PC-9 (cell line): Measurements from ENCODE around the gene PRPF8. TPM values are rescaled to one million over a fixed set of nuclear protein-coding genes. Genes with fewer than 3 reads are reported as not detected.

Experiments used
- BruUV-seq: library from RNA; stranded (reverse); fragments of 400-500 nt; replicated peaks from 2 replicates; lab custom pipeline; 2021; lab: Mats Ljungman, UMichigan
- CTCF ChIA-PET: fragments of 300-600 bp; sonication (Branson Sonifier 250); formaldehyde crosslinking; loops from one replicate; lab custom pipeline; 2022; ENCODE audit warnings: antibody characterized with exemption; lab: Charles Lee
- POLR2A ChIA-PET: fragments of 300-600 bp; sonication (Branson Sonifier 250); formaldehyde crosslinking; loops from one replicate; lab custom pipeline; 2022; ENCODE audit warnings: antibody characterized with exemption; ENCODE audit not compliant: unreplicated experiment; lab: Charles Lee
- DNase-seq, 2 experiments: peaks; one replicate each; pipeline versions ENCODE4 v3.0.0 to v3.0.0-alpha.2; 2015 to 2022; ENCODE audit warnings: mixed read lengths in 1 of 2
- H2AFZ ChIP-seq: fragments of 200-600 bp; sonication (generic); 2 replicates; pipeline ENCODE4 v1.8.1; 2017; ENCODE audit warnings: antibody characterized with exemption
- H3F3A ChIP-seq: fragments of 200-600 bp; sonication (generic); 2 replicates; pipeline ENCODE4 v1.8.1; 2017; ENCODE audit warnings: antibody characterized with exemption, mild to moderate bottlenecking, low read depth; ENCODE audit not compliant: insufficient read depth
- H3K27ac ChIP-seq: fragments of 200-600 bp; sonication (generic); 2 replicates; pipeline ENCODE4 v1.6.1; 2016; ENCODE audit warnings: mixed run types
- H3K27me3 ChIP-seq: fragments of 200-600 bp; sonication (generic); 2 replicates; pipeline ENCODE4 v1.6.1; 2016; ENCODE audit warnings: low read depth, mixed run types; ENCODE audit not compliant: insufficient read depth
- H3K36me3 ChIP-seq: fragments of 200-600 bp; sonication (generic); 2 replicates; pipeline ENCODE4 v1.6.1; 2016; ENCODE audit warnings: low read depth, mixed run types
- H3K4me1 ChIP-seq: fragments of 200-600 bp; sonication (generic); replicated peaks from 2 replicates; pipeline ENCODE4 v1.6.1; 2016; ENCODE audit warnings: mixed run types; ENCODE audit not compliant: insufficient read depth
- H3K4me2 ChIP-seq: fragments of 200-600 bp; sonication (generic); 2 replicates; pipeline ENCODE4 v1.6.1; 2017; ENCODE audit warnings: mixed run types
- H3K4me3 ChIP-seq: fragments of 200-600 bp; sonication (generic); 2 replicates; pipeline ENCODE4 v1.6.1; 2016; ENCODE audit warnings: mixed run types
- H3K79me2 ChIP-seq: fragments of 200-600 bp; sonication (generic); 2 replicates; pipeline ENCODE4 v1.6.1; 2017; ENCODE audit warnings: low read depth, mixed run types
- H3K9me2 ChIP-seq: fragments of 200-600 bp; sonication (generic); 2 replicates; pipeline ENCODE4 v1.8.1; 2017; ENCODE audit warnings: mild to moderate bottlenecking; ENCODE audit not compliant: insufficient read depth
- H3K9me3 ChIP-seq: fragments of 200-600 bp; sonication (generic); 2 replicates; pipeline ENCODE4 v1.8.1; 2016; ENCODE audit warnings: low read depth; ENCODE audit not compliant: insufficient read depth
- H4K20me1 ChIP-seq: fragments of 200-600 bp; sonication (generic); 2 replicates; pipeline ENCODE4 v1.8.1; 2017; ENCODE audit not compliant: insufficient read depth
- EZH2 ChIP-seq: fragments of 200-600 bp; sonication (generic); IDR thresholded peaks from 2 replicates; pipeline ENCODE4 v1.8.0; 2017; ENCODE audit warnings: antibody characterized with exemption, low read depth
- intact Hi-C: fragments of 100-400 bp; cut with micrococcal nuclease; formaldehyde crosslinking; loops from one replicate; pipeline ENCODE4 v1.10.0; 2022; ENCODE audit not compliant: unreplicated experiment
- total RNA-seq: library from RNA; stranded (reverse); gene quantifications from 2 replicates; pipeline ENCODE4 v1.2.3, GENCODE V29; 2021
- TF ChIP-seq, protein P1 (sequence below): fragments of 200-600 bp; sonication (generic); conservative IDR thresholded peaks from 2 replicates; pipeline ENCODE4 v1.6.1; 2017; ENCODE audit warnings: mixed run types, antibody characterized with exemption, mild to moderate bottlenecking, moderate library complexity

PRPF8 gene
- total RNA-seq, 1 experiment from 2014 or later, result 496 TPM

DNA sequence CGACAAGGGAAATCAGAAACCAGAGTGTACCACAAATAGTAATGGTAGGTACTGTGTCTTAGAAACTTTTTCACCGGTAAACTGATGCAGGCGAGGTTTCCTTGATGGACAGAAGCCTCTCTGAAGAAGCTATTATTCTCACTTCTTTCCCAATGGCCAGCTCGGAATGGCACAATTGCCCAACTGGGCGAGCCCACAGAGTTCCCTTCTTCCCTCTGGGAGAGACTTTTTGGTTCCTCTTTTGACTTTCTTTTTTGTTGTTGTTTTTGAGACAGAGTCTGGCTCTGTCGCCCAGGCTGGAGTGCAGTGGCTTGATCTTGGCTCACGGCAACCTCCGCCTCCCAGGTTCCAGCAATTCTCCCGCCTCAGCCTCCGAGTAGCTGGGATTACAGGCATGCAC lies 73.0 kb downstream of the PRPF8 start:
- no peaks in the 10 kb centered on the region for H3F3A ChIP-seq
- H3K4me1 ChIP-seq, result no peaks in the 10 kb centered on the region
- intact Hi-C loops, result no loop called here
- POLR2A ChIA-PET, result no interaction called here
- no peak overlapping the region for H2AFZ ChIP-seq
- no TSS peak for BruUV-seq
- no peaks in the 10 kb centered on the region for H3K36me3 ChIP-seq
- no peaks in the 10 kb centered on the region for H4K20me1 ChIP-seq
- H3K27ac ChIP-seq, result no peak overlapping the region
- TF ChIP-seq, protein P1, sequence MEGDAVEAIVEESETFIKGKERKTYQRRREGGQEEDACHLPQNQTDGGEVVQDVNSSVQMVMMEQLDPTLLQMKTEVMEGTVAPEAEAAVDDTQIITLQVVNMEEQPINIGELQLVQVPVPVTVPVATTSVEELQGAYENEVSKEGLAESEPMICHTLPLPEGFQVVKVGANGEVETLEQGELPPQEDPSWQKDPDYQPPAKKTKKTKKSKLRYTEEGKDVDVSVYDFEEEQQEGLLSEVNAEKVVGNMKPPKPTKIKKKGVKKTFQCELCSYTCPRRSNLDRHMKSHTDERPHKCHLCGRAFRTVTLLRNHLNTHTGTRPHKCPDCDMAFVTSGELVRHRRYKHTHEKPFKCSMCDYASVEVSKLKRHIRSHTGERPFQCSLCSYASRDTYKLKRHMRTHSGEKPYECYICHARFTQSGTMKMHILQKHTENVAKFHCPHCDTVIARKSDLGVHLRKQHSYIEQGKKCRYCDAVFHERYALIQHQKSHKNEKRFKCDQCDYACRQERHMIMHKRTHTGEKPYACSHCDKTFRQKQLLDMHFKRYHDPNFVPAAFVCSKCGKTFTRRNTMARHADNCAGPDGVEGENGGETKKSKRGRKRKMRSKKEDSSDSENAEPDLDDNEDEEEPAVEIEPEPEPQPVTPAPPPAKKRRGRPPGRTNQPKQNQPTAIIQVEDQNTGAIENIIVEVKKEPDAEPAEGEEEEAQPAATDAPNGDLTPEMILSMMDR, result no peak
- no peak for TF ChIP-seq EZH2
- H3K27me3 ChIP-seq, result no peaks in the 10 kb centered on the region
- H3K9me2 ChIP-seq, result no peaks in the 10 kb centered on the region
- no peaks in the 10 kb centered on the region for H3K9me3 ChIP-seq
- no peak overlapping the region for H3K4me3 ChIP-seq
- H3K4me2 ChIP-seq, result no peak overlapping the region
- H3K79me2 ChIP-seq, result no peaks in the 10 kb centered on the region
- CTCF ChIA-PET, result interaction anchor here (0.7 kb wide), 1 partner anchor 38 kb away, joined by 4 read pairs; no protein-coding TSS in a partner anchor
- no peak for DNase-seq

DNA sequence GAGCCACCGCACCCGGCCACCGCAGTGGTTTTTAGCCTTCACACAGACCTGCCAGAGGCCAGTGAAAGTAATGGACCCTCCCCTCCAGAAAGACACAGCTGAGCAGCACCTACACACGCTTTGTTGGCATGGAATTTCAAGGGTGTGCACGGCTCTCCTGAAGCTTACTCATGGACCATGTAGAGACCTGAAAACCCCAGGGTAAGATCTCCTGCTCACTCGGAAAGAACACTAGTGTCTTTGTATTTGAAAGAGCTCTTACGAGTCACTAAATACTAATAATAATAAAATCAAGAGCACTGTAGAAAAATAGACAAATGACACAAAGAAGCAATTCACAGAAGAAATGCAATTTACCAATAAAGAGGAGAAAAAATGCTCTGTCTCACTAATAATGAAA lies 76.0 kb downstream of the PRPF8 start:
- ChIA-PET POLR2A (no interaction called here), CTCF (no interaction called here)
- Histone ChIP-seq H4K20me1 (no peaks in the 10 kb centered on the region), H3K9me2 (no peaks in the 10 kb centered on the region), H2AFZ (no peak overlapping the region), H3K36me3 (no peaks in the 10 kb centered on the region), H3K79me2 (no peaks in the 10 kb centered on the region), H3K4me3 (no peak overlapping the region), H3K4me1 (no peaks in the 10 kb centered on the region), H3K9me3 (no peaks in the 10 kb centered on the region), H3F3A (no peaks in the 10 kb centered on the region), H3K27me3 (no peaks in the 10 kb centered on the region), H3K4me2 (no peak overlapping the region), H3K27ac (no peak overlapping the region)
- intact Hi-C loops, result no loop called here
- BruUV-seq, result no TSS peak
- TF ChIP-seq, protein P1, result no peak
- no peak for TF ChIP-seq EZH2
- no peak for DNase-seq

DNA sequence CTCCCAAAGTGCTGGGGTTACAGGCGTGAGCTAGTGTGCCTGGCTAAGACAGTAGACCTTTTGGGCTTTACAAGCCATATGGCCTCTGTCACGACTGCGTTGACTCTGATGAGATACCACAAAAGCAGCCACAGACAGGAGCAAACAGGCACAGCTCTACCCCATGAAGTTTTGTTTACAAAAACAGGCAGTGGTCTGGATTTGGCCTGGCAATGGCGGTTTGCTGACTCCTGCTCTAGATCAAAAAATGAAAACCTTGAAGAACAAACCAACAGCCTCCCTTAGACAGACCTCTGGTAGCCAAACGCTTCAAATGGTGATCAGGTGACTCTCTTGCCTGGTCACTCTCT lies 76.7 kb downstream of the PRPF8 start:
- Histone ChIP-seq H3K27me3 (no peaks in the 10 kb centered on the region), H3K4me1 (no peaks in the 10 kb centered on the region), H4K20me1 (no peaks in the 10 kb centered on the region), H3K4me2 (no peak overlapping the region), H3K4me3 (no peak overlapping the region), H2AFZ (no peak overlapping the region), H3K79me2 (no peaks in the 10 kb centered on the region), H3K9me2 (no peaks in the 10 kb centered on the region), H3K27ac (no peak overlapping the region), H3F3A (no peaks in the 10 kb centered on the region), H3K36me3 (no peaks in the 10 kb centered on the region), H3K9me3 (no peaks in the 10 kb centered on the region)
- ChIA-PET CTCF (interaction anchor here (0.7 kb wide), 1 partner anchor 12 kb away, joined by 6 read pairs; no protein-coding TSS in a partner anchor), POLR2A (no interaction called here)
- intact Hi-C loops, result no loop called here
- TF ChIP-seq, protein P1, result no peak
- TF ChIP-seq EZH2, result no peak
- DNase-seq, result no peak
- no TSS peak for BruUV-seq
